HG02610 (cell line): Measurements from ENCODE around the gene CLTA.
A peak's percentile ranks its signal among the peaks of the same experiment; 100 is the strongest.

Experiments
- ATAC-seq: cut with Tn5 transposase; IDR thresholded peaks from one replicate; pipeline ENCODE4 v1.9.1; 2021; ENCODE audit warnings: mild to moderate bottlenecking, moderate library complexity; ENCODE audit not compliant: unreplicated experiment

CLTA gene

DNA sequence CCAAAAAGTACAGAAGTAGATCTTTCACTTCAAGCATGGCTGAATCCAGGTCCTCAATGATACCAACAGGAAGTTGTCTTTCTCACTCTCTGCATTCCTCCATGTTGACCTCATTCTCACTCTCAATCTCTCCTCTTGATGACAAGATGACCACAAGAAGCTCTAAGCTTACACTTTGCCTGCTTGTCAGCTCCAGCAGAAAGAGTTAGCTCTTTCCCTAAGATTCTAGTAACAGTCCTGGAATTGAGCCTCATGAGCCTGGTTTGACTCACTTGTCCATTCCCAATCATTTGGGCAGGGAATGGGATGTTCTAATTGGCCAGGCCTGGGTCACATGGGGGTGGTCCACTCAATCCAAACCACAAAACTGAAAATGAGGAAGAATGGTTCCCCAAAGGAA is 3.3 kb upstream of the CLTA start:
- ATAC-seq, result no peak

- ATAC-seq, result no peak
Observed at GRCh38 chr9:36188212-36188611, 2.5 kb upstream of the CLTA start.

GRCh38 chr9:36189976-36190375 is 745 bp upstream of the CLTA start:
- no peak for ATAC-seq

DNA sequence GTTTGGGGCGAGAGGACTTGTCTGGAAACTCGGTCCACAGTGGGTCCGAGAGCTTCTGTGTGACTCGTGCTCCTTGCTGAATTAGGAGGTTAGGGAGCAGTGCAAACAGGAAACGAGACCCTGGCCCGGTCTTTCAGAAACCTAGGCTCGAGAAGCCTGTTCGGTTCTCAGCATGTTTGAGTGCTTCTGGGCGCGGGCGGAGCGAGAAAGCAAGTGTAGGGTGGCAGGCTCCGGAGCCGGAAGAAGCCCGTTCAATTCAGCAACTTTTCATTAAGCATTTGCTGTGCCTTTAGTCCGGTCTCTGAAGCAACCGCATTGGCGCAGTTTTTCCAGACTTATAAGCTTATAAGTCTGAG is 547 bp downstream of the CLTA start:
- ATAC-seq, result peak; percentile 3

GRCh38 chr9:36191686-36192085 is 965 bp downstream of the CLTA start:
- ATAC-seq, result no peak

- no peak for ATAC-seq
Observed at GRCh38 chr9:36192196-36192595, 1.5 kb downstream of the CLTA start.

GRCh38 chr9:36193023-36193422 is 2.3 kb downstream of the CLTA start:
- ATAC-seq, result no peak

DNA sequence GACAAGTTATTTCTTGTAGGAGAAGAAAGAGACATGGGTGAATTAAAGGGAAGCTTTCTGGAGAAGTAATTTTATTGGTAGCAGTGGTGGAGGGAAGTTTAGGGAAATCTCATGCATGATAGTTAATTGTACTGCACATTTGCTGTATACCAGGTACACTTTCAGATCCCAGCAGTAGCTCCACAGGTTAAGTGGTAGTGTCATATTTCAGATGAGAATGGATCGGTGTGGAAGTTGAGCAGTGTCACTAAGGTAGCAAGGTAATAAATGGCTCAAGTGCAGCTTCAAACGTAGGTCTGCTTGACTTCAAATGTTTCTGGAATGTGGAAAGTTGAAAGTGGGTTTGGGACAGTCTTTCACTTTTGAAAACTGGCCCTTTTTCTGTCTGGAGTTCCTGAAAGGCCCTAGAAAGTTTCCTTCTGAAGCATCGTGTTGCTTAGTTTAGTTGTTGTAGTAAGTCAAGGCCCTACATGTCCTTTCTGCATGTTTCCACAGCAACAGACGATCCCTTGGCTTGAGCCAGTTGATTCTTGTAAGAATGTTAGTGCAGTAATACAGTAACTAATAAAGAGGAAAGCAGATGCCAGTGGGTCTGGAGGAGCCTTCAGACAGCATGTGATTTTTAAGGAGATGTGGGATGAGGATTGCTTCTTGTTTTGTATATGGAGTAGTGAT is 3.7 kb downstream of the CLTA start:
- no peak for ATAC-seq

- no peak for ATAC-seq
Observed at GRCh38 chr9:36204906-36205547, 14.3 kb downstream of the CLTA start.

DNA sequence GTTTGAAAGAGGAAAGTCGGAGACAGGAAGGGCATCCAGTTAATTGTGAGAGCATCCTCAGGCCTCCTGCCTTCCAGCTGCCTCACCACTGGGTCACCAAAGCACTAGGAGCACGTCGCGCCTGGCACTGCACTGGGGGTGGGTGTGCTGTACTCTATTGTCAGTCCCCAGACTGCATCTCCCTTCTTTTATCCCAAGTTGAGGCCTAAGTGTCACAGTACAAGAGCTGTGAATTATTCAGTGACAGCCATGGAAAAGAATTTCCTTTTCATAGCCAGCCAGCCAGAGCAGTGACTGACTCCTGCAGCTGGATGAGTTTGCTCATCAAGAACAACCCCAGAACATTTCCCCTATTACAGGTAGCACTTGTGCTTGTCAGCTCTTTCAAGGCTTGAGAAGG is 16.3 kb downstream of the CLTA start:
- no peak for ATAC-seq

DNA sequence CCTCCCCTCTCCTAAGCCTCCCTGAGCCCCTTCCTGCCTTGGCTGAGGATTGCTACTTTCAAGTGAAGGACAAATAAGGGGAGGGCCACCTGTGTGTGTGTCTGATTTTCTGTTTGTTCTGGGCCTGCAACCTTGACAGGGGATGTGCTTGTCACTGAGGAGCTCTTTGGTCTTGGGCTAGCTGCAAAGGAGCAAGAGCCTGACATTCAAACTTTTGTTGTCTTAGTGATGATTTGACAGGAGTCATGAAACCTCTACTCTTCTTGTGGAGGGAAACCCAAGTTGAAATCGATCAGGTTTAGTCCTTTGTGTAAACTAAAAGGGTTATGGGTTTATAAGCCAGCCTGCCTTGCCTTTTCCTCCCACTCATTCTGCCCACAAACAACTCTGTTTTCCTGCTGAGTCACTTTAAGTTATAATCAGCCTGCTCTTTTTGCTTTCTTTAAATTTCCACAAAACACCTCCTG is 16.9 kb downstream of the CLTA start:
- no peak for ATAC-seq

GRCh38 chr9:36208521-36209253 is 18.0 kb downstream of the CLTA start:
- no peak for ATAC-seq

GRCh38 chr9:36210722-36211121 is 20.0 kb downstream of the CLTA start:
- ATAC-seq, result no peak

DNA sequence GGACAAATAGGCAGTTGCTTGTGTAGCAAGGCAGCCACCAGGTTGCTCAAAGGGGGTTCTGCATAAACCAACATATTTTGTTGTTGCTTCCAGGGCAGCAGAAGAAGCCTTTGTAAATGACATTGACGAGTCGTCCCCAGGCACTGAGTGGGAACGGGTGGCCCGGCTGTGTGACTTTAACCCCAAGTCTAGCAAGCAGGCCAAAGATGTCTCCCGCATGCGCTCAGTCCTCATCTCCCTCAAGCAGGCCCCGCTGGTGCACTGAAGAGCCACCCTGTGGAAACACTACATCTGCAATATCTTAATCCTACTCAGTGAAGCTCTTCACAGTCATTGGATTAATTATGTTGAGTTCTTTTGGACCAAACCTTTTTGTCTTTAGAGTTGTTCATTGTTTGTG is 20.8 kb downstream of the CLTA start:
- ATAC-seq, result no peak

DNA sequence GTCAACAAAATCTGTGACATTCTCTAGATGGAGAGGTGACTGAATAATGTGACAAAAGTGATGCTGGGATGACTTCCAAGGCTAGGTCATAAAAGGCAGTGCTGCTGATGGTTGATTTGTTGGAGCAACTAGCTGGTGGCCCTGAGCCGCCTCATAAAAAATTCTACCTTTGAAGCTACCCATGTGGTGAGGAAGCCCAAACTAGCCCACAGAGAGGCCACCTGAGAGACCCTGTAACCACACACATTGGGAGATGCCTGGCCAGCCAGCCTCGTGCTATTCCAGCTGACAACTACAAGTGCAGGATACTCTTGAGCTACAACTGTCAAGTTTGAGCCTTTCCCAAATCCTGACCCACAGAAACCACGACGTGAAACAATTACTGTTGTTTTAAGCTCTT is 22.7 kb downstream of the CLTA start:
- no peak for ATAC-seq

DNA sequence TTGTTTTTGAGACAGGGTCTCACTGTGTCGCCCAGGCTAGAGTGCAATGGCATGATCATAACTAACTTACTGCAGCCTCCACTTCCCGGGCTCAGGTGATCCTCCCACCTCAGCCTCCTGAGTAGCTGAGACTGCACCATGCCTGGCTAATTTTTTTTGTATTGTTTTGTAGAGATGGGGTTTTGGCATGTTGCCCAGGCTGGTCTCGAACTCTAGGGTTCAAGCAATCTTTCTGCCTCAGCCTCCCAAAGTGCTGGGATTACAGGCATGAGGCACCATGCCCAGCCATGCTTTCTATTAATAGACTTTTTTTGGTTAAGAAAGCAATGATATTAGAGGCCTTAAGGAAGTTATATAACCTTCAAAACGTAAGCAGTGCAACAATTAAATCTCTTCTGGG is 23.3 kb downstream of the CLTA start:
- no peak for ATAC-seq

GRCh38 chr9:36214571-36214970 is 23.9 kb downstream of the CLTA start:
- no peak for ATAC-seq

GRCh38 chr9:36217256-36217968 is 26.7 kb downstream of the CLTA start:
- no peak for ATAC-seq

DNA sequence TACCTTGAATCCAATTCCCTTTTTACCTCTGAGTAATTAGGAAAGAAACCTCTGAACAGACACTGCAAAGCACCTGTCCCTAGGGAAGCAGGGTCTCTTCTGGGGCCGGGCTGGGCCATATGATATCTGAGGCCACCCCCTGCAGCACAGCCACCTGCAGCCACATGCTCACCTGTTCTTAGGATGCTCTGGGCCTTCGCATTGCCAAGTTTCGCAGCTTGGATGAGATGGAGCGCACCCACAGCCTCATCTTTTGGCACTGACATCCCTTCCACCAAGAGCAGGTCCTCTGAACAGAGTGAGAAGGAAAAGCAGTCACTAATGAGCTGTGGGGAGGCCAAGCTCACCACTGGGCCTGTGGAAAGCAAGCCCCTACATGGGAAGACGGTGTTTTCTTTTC is 27.3 kb downstream of the CLTA start:
- ATAC-seq, result no peak

- no peak for ATAC-seq
Observed at GRCh38 chr9:36218411-36218901, 27.7 kb downstream of the CLTA start.

DNA sequence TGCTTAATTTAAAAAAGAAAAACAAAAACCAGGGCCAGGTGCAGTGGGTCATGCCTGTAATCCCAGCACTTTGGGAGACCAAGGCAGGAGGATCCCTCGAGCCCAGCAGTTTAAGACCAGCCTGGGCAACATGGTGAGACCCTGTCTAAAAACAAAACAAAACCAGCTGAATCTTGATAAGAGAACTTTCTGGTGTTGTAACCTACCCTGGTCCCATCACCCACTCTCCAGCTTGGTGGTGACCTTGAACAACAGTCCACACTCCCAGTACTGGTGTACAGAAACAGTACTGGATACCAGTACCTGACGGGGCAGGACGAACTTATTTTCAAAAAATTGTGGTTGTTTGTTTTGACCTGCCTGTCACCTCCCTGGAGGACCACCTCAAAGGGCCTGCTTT is 30.9 kb downstream of the CLTA start:
- ATAC-seq, result no peak
